ENCODE results near the gene NRXN2. TPM values are rescaled to one million over a fixed set of nuclear protein-coding genes. Genes with fewer than 3 reads are reported as not detected.

Gene NRXN2
- total RNA-seq, 1 experiment from 2014 or later, result not detected

DNA sequence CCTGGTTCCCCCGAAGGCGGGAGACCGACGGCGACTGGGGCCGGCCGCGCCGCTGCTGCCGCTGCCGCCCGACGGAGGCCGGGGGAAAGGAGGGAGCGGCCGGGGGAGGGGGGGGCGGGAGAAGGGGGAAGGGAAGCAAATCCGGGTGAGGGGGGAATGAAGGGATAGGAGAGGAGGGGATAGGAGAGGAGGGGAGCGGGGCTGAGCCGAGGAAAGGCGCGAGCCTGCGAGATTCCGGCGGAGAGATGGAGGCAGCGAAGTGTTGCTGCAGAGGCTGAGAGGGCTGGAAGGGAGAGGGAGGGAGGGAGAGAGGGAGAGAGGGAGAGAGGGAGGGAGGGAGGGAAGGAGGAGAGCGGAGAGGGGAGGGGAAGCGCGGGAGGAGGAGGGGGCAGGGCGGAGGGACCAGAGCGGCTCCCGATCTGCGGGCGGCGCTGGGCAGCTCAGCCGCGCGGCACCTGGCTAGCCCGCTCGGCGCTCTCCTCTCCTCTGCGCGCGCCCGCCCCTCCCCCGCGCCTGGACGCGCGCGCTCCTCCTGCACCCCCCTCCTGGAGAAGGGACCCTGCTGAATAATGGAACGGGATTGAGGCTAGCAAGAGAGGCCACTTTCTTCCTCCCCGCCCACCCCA lies 79.6 kb downstream of the NRXN2 start:
- intact Hi-C loops (cut with micrococcal nuclease), result no loop called here
- Mint-ChIP-seq H3K4me1 (ENCODE audit: insufficient read depth, unreplicated experiment) (no peaks in the 10 kb centered on the region), H3K4me3 (ENCODE audit: unreplicated experiment) (no peak overlapping the region), H3K9me3 (ENCODE audit: unreplicated experiment) (no peaks in the 10 kb centered on the region), H3K36me3 (ENCODE audit: insufficient read depth, unreplicated experiment) (no peaks in the 10 kb centered on the region), H3K27me3 (ENCODE audit: insufficient read depth, unreplicated experiment) (peaks cover 38% of the 10 kb centered on the region), H3K27ac (ENCODE audit: low read depth, unreplicated experiment) (no peak overlapping the region)
- ChIA-PET CTCF (interaction anchor here (0.5 to 1.6 kb wide), 3 partner anchors 9 to 741 kb away, joined by 3 read pairs; no protein-coding TSS in a partner anchor), POLR2A (interaction anchor here (0.5 kb wide), 1 partner anchor 66 kb away, joined by 3 read pairs; no protein-coding TSS in a partner anchor)
- TF ChIP-seq, protein P1, sequence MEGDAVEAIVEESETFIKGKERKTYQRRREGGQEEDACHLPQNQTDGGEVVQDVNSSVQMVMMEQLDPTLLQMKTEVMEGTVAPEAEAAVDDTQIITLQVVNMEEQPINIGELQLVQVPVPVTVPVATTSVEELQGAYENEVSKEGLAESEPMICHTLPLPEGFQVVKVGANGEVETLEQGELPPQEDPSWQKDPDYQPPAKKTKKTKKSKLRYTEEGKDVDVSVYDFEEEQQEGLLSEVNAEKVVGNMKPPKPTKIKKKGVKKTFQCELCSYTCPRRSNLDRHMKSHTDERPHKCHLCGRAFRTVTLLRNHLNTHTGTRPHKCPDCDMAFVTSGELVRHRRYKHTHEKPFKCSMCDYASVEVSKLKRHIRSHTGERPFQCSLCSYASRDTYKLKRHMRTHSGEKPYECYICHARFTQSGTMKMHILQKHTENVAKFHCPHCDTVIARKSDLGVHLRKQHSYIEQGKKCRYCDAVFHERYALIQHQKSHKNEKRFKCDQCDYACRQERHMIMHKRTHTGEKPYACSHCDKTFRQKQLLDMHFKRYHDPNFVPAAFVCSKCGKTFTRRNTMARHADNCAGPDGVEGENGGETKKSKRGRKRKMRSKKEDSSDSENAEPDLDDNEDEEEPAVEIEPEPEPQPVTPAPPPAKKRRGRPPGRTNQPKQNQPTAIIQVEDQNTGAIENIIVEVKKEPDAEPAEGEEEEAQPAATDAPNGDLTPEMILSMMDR (IDR thresholded peaks at IDR 0.05; ENCODE audit: unreplicated experiment), result no peak
- no peak for DNase-seq (ENCODE audit: unreplicated experiment)
- BruUV-seq (replicated peaks), result no TSS peak

DNA sequence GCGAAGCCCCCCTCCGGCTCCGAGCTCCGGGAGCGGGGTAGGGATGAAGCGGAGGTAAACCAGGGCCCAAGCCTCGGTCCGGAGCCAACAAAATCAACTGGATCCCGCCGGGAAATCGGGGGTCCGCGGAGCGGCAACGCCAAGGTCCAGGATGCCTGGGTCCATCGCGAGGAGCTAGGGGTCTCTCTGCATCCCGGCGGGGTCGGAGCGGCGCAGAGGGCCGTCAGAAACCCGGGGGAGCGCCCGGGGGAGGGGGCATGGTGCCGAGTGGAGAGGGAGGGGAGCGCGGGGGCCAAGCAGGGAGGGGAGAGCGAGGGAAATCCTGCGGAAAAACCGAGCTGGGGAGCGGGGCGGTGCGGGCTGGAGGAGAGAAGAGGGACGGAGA lies 80.1 kb downstream of the NRXN2 start:
- H3K4me1 Mint-ChIP-seq (ENCODE audit: insufficient read depth, unreplicated experiment), result no peaks in the 10 kb centered on the region
- peaks cover 38% of the 10 kb centered on the region for H3K27me3 Mint-ChIP-seq (ENCODE audit: insufficient read depth, unreplicated experiment)
- DNase-seq (ENCODE audit: unreplicated experiment), result no peak
- ChIA-PET CTCF (interaction anchor here (0.6 to 1.6 kb wide), 2 partner anchors 10 to 741 kb away, joined by 3 read pairs; no protein-coding TSS in a partner anchor), POLR2A (no interaction called here)
- H3K4me3 Mint-ChIP-seq (ENCODE audit: unreplicated experiment), result no peak overlapping the region
- no TSS peak for BruUV-seq (replicated peaks)
- TF ChIP-seq, protein P1 (IDR thresholded peaks at IDR 0.05; ENCODE audit: unreplicated experiment), result no peak
- H3K36me3 Mint-ChIP-seq (ENCODE audit: insufficient read depth, unreplicated experiment), result no peaks in the 10 kb centered on the region
- H3K9me3 Mint-ChIP-seq (ENCODE audit: unreplicated experiment), result no peaks in the 10 kb centered on the region
- H3K27ac Mint-ChIP-seq (ENCODE audit: low read depth, unreplicated experiment), result no peak overlapping the region
- intact Hi-C loops (cut with micrococcal nuclease), result no loop called here

DNA sequence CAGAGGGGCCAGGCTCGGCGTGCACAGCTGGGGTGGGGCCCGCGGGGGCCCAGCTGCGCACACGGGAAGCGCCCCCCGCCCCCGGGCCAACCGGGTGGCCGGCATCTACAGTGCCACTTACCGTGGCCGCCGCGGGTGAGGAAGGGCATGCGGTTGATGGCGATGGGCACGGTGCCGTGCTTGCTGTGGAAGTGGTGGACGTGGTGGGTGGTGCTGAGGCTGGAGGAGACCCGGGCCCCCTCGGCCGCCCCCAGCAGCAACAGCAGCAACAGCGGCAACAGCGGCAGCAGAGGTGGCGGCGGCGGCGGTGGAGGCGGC lies 80.6 kb downstream of the NRXN2 start:
- ChIA-PET POLR2A (no interaction called here), CTCF (interaction anchor here (0.6 kb wide), 1 partner anchor 740 kb away, joined by 3 read pairs; no protein-coding TSS in a partner anchor)
- DNase-seq (ENCODE audit: unreplicated experiment), result no peak
- no peak overlapping the region for H3K4me3 Mint-ChIP-seq (ENCODE audit: unreplicated experiment)
- intact Hi-C loops (cut with micrococcal nuclease), result no loop called here
- H3K9me3 Mint-ChIP-seq (ENCODE audit: unreplicated experiment), result no peaks in the 10 kb centered on the region
- no peak overlapping the region for H3K27ac Mint-ChIP-seq (ENCODE audit: low read depth, unreplicated experiment)
- TF ChIP-seq, protein P1 (IDR thresholded peaks at IDR 0.05; ENCODE audit: unreplicated experiment), result no peak
- no TSS peak for BruUV-seq (replicated peaks)
- H3K4me1 Mint-ChIP-seq (ENCODE audit: insufficient read depth, unreplicated experiment), result no peaks in the 10 kb centered on the region
- peaks cover 38% of the 10 kb centered on the region for H3K27me3 Mint-ChIP-seq (ENCODE audit: insufficient read depth, unreplicated experiment)
- no peaks in the 10 kb centered on the region for H3K36me3 Mint-ChIP-seq (ENCODE audit: insufficient read depth, unreplicated experiment)

DNA sequence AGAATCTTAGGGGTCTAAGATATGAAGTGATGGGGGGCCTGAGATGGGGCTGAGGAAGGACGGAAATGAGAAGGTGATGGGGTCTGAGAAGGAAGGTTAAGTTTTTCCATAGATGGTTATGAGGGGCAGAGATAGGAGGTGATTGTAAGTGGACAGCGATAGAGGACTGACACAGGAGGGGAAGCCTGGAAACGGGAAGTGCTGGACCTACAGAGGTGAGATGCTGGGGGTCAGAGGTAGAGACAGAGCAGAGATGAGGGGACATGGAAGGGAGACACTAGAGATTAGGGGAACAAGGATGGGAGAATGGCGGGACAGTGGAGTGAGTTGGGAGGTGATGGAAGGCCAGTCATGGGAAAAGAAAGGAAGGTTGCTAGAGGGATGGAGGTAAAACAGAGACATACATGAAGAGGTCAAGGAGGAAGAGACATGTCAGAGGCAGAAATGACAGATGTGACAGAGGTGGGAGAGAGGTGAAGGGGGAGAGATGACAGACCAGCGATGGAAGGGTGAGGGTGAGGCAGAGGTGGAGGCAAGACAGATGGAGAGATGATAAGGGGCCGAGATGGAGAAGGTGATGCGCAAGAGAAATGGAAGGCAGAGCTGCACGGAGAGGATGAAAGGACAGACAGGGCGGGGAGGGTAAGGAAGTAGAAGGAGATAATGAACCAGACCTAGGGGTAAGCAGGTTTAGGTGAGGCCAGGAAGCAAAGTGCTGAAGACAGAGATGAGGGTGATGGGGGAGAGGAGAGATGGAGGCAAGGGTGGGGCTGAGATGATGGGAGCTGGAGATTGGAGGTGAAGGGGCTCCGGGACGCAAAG lies 81.2 kb downstream of the NRXN2 start:
- Mint-ChIP-seq H3K27ac (ENCODE audit: low read depth, unreplicated experiment) (no peak overlapping the region), H3K4me1 (ENCODE audit: insufficient read depth, unreplicated experiment) (no peaks in the 10 kb centered on the region), H3K27me3 (ENCODE audit: insufficient read depth, unreplicated experiment) (peaks cover 34% of the 10 kb centered on the region), H3K9me3 (ENCODE audit: unreplicated experiment) (no peaks in the 10 kb centered on the region), H3K4me3 (ENCODE audit: unreplicated experiment) (no peak overlapping the region), H3K36me3 (ENCODE audit: insufficient read depth, unreplicated experiment) (no peaks in the 10 kb centered on the region)
- no TSS peak for BruUV-seq (replicated peaks)
- TF ChIP-seq, protein P1 (IDR thresholded peaks at IDR 0.05; ENCODE audit: unreplicated experiment), result no peak
- POLR2A ChIA-PET, result no interaction called here
- intact Hi-C loops (cut with micrococcal nuclease), result no loop called here
- CTCF ChIA-PET, result no interaction called here
- no peak for DNase-seq (ENCODE audit: unreplicated experiment)

Data from MCF 10A (cell line).